AG10803 (cell line): ENCODE data around the gene SYT15B.
"Not testable (repeated sequence)": the region's sequence is repeated elsewhere in the genome, so short reads cannot be mapped to it uniquely, and the experiment has no call there.

Experiments
- DNase-seq: peaks from one replicate; pipeline ENCODE4 v3.0.0; 2010; ENCODE audit warnings: low read depth
- H3K4me3 ChIP-seq: 2 replicates; pipeline ENCODE4 v1.5.1; 2011; ENCODE audit warnings: mild to moderate bottlenecking, low read length, control low read depth

Gene SYT15B

DNA sequence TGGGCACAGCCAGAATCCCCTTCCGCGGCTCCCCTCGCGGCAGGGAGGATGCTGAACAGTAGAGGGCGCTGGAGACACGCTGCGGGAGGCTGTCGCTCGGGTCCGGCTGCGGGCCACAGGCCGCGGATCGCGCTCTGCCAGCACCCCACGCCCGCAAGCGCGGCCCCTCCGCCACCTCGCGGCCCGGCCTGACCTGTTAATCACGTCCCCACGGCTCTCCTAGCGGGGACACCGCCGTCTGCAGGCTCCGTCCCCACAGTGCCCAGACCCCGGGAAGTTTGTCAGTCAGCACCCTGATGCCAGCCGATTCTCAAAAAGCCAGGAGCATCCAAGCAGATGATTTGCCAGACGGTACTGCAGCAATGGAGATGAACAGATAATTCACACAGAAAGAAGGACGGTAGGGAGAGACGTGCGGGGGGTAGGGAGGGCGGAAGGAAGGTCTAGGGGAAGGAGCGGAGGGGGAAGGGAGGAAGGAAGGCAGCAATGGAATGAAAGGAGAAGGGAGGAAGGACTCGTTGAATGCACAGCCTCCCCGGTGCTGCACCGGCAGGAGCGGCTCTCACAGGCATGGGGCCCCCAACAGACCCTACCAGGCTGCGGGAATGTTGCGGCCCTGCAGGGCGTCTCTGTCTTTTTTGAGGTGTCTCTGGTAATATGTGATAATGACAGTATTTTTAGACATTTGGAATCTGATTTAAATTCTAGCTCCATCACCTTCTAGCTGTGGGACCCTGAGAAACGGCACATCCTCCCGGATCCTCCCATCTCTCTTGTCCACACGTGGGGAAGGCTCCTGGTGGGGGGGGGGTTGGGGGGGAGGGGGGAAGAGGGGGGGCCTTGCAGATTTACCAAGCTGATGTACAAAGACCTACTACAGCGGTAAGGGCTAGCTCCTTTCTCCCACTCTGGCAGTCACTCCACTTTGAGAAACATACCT lies 19.5 kb downstream of the SYT15B start:
- H3K4me3 ChIP-seq, result peak overlapping the region; percentile 46
- DNase-seq, result not testable (repeated sequence)

DNA sequence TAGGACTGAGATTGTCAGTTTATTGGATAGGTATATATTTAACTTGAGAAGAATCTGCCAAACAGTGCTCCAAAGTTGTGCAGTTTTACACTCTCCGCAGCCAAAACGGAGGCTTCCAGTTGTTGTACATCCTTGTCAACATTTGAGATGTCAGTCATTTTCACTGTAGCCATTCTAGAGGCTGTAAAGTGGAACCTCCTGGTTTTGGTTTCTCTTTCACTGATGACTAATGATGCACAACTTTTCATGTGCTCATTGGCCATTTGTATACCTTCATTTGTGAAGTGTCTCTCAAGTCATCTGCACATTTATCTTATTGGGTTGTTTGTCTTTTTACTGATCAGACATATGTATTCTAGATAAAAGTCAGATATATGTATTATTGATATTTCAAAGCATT lies 22.5 kb downstream of the SYT15B start:
- H3K4me3 ChIP-seq, DNase-seq: not testable (repeated sequence)

DNA sequence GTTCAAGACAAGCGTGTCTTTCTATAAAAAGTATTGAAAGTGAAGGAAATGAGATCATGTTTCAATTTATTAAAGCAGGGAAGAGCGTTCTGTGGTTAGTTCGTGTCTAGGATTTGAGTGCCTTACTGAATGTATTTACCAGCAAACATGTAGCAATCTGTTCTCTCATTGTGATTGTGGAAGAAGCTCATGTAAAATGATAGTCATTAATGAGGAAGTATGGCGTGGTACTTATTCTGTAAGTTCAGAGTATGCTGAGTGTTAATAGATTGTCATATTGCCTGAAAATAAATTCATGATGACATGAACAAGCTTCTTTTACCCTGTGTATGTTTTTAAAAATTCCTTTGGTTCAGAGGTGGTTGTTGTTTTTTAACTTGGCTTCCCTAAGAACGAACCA lies 32.5 kb downstream of the SYT15B start:
- not testable (repeated sequence) for H3K4me3 ChIP-seq, DNase-seq

DNA sequence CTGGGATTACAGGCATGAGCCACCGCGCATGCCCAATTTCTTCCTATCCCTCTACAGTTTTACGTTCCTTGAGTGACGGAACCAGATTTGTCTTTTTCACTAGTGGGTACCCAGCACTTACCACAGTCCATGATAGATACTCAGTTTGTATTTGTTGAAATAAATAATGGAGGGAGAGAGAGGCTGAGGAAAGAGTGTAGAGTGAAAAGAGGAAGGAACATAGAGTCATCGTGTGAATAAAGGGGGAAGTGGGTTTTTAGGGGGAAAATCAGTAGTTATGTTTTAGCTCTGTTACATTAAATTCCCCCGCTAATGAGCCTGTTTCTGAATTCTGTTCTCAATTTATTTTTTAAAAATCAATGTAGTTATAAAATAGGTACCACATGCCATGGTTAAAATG lies 37.7 kb downstream of the SYT15B start:
- not testable (repeated sequence) for H3K4me3 ChIP-seq, DNase-seq

DNA sequence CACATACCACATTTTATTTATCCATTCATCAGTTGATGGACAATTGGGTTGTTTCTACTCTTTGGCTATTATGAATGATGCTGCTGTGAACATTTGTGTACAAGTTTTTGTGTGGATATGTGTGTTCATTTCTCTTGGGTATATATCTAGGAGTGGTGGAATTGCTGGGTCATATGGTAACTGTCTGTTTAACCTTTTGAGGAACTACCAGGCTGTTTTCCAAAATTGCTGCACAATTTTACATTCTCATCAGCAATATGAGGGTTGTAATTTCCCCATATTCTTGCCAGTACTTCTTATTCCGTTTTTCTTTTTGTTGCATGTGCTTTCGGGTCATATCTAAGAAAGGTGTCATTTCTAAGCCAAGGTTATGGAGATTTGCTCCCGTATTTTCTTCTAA lies 38.3 kb downstream of the SYT15B start:
- DNase-seq, H3K4me3 ChIP-seq: not testable (repeated sequence)

DNA sequence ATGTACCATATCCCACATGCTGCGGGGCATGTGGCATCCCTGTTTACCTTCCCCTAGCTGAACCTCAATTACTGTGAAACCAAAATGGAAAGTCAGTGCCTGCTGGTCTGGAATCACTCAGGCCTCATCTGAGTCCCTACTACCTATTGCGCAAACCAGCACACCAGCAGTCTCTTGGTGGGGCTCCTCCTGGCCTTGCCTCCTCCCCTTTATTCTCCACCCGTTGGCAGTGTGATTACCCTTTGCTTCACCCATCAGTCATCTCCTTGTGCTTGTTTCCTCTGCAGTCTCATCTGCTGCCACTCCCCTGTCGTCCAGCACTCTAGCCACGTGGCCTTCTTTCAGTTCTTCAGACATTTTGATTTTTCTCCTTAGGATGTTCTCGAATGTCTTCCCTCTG lies 39.3 kb downstream of the SYT15B start:
- H3K4me3 ChIP-seq, result not testable (repeated sequence)
- DNase-seq, result peak; percentile 0

DNA sequence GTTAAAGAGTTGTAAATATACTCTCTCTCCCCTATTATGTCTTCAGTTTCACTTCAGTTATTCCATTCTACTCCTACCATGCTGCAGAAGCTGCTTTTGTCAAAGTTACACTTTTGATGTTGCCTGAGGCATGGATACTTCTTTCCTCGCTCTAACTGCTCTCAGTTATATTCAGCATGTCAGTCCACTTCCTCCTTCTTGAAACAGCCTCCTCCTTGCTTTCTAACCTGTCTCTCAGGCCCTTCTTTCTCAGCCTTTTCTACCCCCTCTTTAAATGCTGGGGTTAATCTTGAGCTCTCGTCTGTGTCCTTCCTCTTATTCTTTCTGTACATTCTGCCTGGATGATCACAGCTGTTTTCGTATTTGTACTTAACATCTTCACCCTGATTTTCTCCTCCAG lies 40.0 kb downstream of the SYT15B start:
- DNase-seq, H3K4me3 ChIP-seq: not testable (repeated sequence)

DNA sequence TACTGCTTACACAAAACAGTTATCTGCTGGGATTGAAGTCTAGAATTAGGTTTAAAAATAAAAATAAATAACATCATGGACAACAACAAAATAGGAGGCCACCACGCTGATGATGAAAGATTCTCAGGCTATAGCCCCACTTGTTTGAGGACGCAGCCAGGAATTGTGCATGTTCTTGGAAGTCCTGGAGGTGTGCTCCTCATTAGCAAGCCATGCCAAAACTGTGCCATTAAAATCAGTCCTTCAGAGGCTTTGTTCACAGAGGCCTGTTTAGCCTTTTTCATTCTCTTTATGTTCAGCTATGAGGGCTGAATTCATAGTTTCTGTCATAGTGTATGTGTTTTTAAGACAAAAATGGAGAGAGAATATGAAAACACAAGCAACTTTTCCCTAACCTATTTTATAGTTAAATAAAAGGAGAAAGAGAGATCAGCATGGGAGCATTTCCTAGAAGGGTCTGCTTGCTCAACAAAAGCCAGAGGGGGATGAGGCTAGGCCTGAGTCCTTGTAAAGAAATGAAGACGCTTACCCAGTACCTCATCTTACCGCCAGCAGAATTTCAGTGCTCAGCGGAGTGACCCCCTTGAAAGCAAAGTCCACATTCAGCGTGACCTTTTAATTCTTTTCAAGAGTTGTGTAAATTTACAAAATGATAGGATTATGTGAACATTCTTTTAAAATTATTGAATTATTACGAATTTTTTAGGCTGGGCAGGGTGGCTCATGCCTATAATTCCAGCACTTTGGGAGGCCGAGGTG lies 46.2 kb downstream of the SYT15B start:
- not testable (repeated sequence) for DNase-seq, H3K4me3 ChIP-seq
